HL-60 (cell line): ENCODE data around the gene MMP25.

Experiments
- CTCF ChIP-seq: IDR thresholded peaks from one replicate; pipeline ENCODE4 v1.5.1; 2011; ENCODE audit warnings: low read length, control low read depth, inconsistent platforms; ENCODE audit not compliant: insufficient read depth
- GABPA ChIP-seq: IDR thresholded peaks from 2 replicates; pipeline ENCODE4 v1.6.1; 2012; ENCODE audit warnings: low read depth
- POLR2AphosphoS5 ChIP-seq: IDR thresholded peaks from 2 replicates; pipeline ENCODE4 v1.6.1; 2012; ENCODE audit warnings: low read depth

DNA sequence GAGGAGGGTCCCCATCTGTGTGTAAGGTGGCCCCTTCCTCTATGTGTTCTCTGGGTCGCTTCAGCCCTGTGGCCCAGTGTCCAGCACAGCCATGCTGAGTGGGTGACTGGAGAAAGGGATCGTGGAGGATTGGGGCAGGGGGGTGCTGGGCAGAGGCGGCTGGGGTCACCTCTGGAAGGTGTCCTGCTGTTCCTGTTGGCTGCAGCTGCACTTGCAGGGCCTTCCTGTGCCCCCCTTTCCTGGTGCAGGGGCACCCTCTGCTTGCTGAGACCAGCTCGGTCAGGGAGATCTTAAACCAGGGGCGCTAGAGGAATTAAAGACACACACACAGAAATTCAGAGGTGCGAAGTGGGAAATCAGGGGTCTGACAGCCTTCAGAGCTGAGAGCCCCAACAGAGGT is 30.2 kb downstream of the MMP25 start:
- TF ChIP-seq CTCF (no peak), POLR2AphosphoS5 (no peak), GABPA (no peak)
